GM06990 (cell line): Measurements from ENCODE around the gene ZC3H10.

Source experiments
- DNase-seq: peaks from one replicate; pipeline ENCODE4 v3.0.0-alpha.2; 2011; ENCODE audit not compliant: insufficient read length; ENCODE audit errors: extremely low read depth
- H3K27me3 ChIP-seq: replicated peaks from 2 replicates; pipeline ENCODE4 v1.6.0; 2011; ENCODE audit warnings: low read length; ENCODE audit not compliant: control insufficient read depth, insufficient read depth
- H3K36me3 ChIP-seq: 2 replicates; pipeline ENCODE4 v1.5.1; 2011; ENCODE audit warnings: low read length; ENCODE audit not compliant: control insufficient read depth, insufficient read depth
- H3K4me3 ChIP-seq: replicated peaks from 2 replicates; pipeline ENCODE4 v1.5.1; 2011; ENCODE audit warnings: low read depth, mild to moderate bottlenecking, control low read depth, low read length
- TF ChIP-seq, protein P1 (sequence below): IDR thresholded peaks from 2 replicates; pipeline ENCODE4 v1.5.1; 2011; ENCODE audit warnings: low read length, control low read depth, mild to moderate bottlenecking, inconsistent platforms; ENCODE audit not compliant: insufficient read depth, poor library complexity, severe bottlenecking

ZC3H10 gene

GRCh38 chr12:56143870-56144269, 25.8 kb downstream of the ZC3H10 start:
- no peak for DNase-seq
- H3K4me3 ChIP-seq = no peak overlapping the region
- H3K27me3 ChIP-seq = no peaks in the 10 kb centered on the region
- H3K36me3 ChIP-seq = peaks cover 22% of the 10 kb centered on the region
- TF ChIP-seq, protein P1, sequence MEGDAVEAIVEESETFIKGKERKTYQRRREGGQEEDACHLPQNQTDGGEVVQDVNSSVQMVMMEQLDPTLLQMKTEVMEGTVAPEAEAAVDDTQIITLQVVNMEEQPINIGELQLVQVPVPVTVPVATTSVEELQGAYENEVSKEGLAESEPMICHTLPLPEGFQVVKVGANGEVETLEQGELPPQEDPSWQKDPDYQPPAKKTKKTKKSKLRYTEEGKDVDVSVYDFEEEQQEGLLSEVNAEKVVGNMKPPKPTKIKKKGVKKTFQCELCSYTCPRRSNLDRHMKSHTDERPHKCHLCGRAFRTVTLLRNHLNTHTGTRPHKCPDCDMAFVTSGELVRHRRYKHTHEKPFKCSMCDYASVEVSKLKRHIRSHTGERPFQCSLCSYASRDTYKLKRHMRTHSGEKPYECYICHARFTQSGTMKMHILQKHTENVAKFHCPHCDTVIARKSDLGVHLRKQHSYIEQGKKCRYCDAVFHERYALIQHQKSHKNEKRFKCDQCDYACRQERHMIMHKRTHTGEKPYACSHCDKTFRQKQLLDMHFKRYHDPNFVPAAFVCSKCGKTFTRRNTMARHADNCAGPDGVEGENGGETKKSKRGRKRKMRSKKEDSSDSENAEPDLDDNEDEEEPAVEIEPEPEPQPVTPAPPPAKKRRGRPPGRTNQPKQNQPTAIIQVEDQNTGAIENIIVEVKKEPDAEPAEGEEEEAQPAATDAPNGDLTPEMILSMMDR = no peak

DNA sequence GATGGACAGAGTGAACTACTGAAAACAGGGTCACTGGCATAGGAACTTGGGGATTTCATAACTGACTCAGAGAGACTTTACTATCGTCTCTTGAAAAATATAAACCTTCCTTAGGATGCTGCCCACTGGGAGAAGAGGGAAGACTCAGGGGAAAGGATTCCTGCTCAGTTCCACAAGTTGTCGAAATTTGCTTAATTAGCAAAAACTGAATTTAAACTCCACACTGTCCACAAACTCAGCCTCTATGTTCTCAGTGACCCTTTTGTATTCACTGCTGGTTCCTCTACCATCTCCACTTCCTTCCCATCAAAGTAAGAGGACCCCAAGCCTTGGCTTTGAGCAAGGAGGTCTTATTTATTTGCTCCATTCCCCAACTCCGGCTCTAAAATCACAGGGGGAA, 27.2 kb downstream of the ZC3H10 start:
- Histone ChIP-seq H3K4me3 (no peak overlapping the region), H3K27me3 (no peaks in the 10 kb centered on the region), H3K36me3 (peaks cover 22% of the 10 kb centered on the region)
- TF ChIP-seq, protein P1 = no peak
- DNase-seq = no peak

DNA sequence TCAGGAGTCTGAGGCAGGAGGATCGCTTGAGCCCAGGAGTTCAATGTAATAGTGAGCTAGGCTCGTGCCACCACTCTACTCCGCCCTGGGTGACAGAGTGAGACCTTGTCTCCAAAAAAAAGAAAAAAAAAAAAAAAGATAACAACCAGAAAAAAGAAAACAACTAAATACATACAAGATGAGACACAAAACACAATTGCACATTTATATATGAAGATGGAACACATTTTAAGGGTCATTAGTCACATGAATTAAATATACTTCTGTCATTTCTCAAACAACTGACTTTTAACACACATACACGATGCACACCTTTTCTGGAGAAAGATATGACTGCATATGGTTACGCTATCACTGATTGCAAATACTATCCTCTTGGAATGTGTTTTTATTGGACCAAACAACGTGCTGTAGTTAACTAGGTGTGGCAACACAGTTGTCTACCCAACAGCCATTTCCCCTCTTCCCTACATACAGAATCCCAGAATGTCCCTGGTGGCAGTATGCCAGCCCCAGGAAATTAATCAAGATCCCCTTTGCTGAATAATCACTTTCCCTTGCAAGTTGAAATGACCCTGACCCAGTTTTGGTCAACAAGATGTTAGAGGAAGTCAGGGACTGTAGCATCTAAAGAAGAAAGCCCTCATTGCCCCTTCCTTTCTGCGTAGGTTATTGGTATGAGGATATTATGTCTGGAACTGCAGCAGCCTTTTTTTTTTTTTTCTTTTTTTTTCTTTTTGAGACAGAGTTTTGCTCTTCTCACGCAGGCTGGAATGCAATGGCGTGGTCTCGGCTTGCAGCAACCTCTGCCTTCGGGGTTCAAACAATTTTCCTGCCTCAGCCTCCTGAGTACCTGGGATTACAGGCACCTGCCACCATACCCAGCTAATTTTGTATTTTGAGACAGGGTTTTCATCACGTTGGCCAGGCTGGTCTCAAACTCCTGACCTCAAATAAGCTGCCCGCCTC, 28.7 kb downstream of the ZC3H10 start:
- H3K4me3 ChIP-seq = no peak overlapping the region
- no peaks in the 10 kb centered on the region for H3K27me3 ChIP-seq
- peaks cover 20% of the 10 kb centered on the region for H3K36me3 ChIP-seq
- no peak for DNase-seq
- TF ChIP-seq, protein P1 = no peak

- DNase-seq = no peak
- TF ChIP-seq, protein P1 = no peak
- Histone ChIP-seq H3K4me3 (no peak overlapping the region), H3K27me3 (no peaks in the 10 kb centered on the region), H3K36me3 (peaks cover 2% of the 10 kb centered on the region)
Observed at GRCh38 chr12:56150563-56150962, 32.5 kb downstream of the ZC3H10 start.

DNA sequence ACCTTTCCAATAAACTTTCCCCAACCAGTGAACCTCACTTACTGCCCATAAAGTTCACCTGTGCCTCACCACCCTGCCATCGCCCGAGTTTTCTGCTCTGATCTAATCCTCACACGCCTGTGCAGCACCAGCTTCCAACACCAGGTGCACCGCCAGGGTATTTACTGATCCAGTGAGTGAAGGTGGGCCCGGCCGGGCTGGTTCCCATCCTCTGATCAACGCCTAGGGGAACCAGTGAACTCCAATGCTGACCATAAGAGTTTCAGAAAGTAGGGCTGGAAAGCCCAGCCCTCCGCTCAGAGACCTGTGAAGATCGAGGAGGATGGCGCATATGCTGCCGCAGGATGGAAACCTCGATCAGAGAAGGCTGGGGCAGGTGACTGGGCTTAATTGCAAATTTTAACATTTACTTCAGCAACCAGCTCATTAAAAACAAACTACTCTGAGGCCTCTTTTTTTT, 33.6 kb downstream of the ZC3H10 start:
- no peaks in the 10 kb centered on the region for H3K27me3 ChIP-seq
- peak overlapping the region; percentile 78 for H3K4me3 ChIP-seq
- TF ChIP-seq, protein P1 = peak; percentile 41
- H3K36me3 ChIP-seq = peaks cover 2% of the 10 kb centered on the region
- peak; percentile 66 for DNase-seq
